HG03135 (cell line): ENCODE data around the gene FRMD1.

Experiments used
- ATAC-seq: cut with Tn5 transposase; IDR thresholded peaks from one replicate; pipeline ENCODE4 v1.9.1; 2021; ENCODE audit warnings: mild to moderate bottlenecking, moderate library complexity; ENCODE audit not compliant: unreplicated experiment

Gene FRMD1

DNA sequence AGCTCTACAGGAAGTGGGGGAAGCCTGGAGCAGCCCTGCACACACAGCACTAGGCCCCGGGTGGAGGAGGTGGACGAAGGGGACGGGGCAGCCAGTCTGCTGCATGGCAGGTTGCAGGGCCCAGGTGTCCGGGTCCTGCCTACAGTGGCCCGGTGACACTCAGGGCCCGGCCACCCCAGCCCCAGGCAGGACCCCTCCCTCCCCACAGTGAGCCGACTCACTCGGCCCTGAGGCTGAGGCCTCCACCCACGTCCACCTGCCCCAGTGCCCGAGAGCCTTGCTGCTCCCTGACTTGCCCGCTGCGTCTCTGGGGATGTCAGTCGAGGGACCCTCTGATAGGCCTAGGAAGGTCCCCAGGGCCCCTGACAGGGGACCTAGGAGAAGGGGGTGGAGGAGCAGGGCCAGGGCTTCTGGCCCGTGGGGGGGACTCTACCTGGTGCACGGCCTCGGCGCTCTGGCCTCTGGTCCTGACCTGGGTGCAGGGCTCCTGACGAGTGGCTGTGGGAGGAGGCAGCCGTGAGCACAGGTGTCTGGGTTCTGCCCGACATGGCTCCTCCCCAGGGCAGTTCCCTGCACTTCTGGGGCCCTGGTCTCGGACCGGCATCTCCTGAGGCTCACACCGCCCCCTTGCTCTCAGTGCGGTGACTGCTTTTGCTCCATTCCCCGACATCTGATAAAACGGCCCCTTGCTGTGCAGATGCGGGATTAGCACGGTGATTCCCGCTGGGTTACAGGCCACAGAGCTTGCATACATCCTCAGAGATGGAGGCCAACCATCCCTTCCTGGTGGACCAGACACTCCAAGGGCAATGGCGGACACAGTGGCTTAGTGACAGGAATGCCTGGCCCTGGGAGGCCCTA, 20.1 kb downstream of the FRMD1 start:
- ATAC-seq, result no peak

DNA sequence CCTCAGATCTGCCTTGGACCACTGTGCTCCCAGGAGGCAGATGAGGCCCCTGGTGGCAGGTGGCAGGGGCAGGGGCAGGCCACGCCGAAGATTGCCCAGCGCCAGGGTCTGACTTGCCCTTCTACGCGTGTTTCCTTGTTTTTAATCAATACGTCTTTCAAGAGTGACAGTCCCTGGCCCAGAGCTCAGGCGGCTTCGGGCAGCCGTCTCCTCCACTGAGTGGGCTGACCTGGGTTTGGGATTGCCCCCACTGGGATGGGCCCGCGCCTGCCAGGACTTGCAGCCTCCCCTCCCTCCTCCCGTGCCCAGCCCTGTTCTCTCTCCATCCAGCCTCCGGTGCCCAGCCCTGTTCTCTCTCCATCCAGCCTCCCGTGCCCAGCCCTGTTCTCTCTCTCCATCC, 21.2 kb downstream of the FRMD1 start:
- ATAC-seq, result no peak

DNA sequence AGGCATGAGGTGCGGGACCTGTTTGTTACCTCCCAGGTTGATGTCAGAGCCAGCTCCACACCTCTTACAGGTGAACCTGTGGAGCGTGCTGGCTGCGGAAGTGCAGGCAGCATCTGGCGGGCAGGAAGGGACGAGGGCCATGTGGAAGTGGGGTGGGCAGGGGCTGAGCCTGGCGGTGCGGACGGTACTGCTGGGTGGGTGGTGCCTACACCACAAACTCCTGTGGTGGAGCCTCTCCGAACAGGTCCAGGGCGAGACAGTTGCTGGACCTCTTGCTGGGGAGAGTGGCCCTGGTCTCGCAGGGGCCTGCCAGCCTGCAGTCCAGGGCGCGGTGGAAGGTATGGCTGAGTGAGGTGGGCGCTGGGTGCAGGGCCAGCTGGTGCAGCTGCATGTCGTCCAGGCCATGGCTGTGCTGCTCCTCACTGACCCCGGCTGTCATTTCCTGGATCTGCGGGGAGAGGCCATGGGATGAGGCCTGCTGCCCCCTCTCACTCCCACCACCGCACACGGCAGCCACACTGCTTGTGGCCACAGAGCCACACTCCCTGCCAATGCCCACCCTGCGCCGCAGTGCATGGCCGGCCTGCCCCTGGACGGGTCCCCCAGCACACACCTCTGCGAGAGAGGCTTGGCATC, 22.0 kb downstream of the FRMD1 start:
- no peak for ATAC-seq

DNA sequence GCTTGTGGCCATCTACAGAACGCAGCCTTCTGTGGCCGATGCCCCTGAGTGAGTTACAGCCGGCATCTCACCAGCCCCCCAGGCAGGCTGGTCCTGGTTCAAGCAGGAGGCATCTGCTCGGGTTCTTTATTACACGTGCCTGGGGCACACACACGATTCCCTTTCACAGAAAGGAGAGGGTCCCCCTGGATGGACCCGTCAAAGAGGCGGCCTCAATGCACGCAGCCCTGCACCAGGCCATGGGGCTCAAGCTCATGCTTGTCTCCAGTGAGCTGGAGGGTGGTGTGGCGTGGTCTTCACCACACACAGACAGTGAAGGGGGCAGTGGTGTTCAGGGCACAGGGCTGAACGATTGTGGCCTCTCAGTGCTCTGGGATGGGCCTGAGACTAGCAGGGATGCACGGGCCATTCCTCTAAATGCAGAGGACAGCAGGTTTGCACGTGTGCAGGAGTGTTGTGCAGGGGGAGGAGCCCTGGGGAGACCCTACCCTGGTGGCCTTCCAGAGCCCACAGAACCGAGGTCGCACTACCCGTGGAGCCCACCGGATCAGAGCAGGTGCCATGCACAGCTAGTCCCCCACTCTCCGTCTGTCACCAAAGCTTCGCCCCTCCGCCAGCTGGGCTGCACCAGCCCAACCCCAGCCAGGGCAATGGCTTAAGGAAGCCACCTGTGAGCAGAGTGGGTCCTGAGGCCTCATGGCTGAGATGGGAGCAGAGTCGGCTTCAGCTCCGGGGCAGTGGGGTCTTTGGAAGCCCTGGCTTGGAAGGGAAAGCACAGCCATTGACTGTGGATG, 23.1 kb downstream of the FRMD1 start:
- ATAC-seq, result no peak

GRCh38 chr6:168054765-168055560, 24.0 kb downstream of the FRMD1 start:
- ATAC-seq, result no peak

GRCh38 chr6:168053957-168054471, 25.0 kb downstream of the FRMD1 start:
- ATAC-seq, result no peak

- no peak for ATAC-seq
Measured at GRCh38 chr6:168053086-168053956, 25.7 kb downstream of the FRMD1 start.

DNA sequence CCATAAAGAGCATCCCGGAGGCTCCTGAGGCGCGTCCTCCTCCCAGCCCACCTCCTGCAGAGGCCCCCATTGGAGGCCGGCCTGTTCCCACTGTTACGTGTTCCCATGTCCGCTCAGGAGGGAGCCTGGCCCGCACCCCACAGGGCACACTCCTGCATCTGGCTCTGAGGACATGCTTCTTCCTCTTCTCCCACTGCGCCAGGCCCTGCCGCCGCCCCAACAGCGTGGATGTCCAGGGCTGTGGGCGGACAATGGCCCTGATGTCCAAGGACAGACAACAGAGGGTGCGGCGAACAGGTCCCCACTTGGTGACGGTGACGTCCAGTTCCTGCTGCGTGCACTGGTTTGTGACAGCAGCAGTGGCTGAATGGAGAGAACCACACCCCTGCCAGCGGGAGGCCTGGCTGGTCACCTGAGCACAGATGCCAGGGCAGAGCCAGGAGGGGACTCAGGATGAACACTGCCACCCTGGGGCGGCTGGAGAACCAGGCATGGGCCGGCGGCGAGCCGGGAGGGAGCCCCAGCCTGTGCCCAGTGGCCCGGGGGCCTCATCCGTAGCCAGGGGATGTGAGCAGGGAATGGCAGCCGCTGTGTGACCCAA, 26.6 kb downstream of the FRMD1 start:
- ATAC-seq, result no peak

DNA sequence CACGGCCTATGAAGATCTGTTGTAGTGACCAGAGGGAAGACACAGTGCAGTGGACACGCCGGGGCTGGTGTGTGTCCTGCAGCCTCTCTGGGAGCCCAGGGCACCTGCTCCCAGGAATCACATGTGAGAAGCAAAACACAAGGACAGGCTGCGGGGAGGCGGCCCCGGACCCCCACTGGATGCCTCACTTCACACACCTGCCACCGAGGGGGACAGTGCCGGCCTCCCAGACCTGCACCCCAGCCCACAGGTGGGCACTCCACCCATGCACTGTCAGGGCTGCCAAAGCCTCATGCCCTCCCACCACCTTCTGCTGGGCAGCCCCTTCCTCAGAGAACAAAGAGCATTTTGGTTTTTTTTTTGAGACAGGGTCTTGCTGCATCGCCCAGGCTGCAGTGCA, 27.4 kb downstream of the FRMD1 start:
- no peak for ATAC-seq

GRCh38 chr6:168050881-168051586, 28.0 kb downstream of the FRMD1 start:
- no peak for ATAC-seq

DNA sequence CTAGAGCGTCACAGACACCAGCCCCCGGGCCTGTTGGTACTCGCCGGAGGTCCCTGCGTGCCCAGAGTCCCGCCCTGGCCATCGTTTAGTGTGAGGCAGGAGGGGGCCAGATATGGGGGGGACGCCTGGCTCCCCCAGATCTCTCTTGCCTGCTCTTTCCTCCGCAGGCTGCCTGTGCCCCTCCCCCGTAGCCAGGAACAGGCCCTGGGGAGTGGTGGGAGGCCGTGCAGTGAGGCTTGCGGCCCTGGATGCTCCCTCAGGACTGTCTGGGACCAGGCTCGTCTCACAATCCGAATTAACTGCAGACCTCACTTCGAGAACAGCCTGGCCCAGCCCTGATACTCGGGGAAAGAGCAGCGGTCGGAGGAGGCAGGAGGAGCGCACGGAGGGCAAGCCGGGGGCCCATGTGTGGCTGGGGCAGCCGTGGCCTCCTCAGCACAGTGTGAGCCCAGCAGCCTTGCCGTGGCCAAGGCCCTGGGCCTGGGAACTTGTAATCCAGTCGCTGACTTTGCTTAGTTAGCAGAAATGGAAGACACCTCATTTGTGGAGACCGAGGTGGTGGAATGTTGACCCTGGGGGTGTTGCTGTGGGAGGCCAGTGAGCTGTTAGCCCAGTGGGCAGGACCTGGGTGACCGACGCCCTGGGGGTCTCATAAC, 28.7 kb downstream of the FRMD1 start:
- ATAC-seq, result no peak

DNA sequence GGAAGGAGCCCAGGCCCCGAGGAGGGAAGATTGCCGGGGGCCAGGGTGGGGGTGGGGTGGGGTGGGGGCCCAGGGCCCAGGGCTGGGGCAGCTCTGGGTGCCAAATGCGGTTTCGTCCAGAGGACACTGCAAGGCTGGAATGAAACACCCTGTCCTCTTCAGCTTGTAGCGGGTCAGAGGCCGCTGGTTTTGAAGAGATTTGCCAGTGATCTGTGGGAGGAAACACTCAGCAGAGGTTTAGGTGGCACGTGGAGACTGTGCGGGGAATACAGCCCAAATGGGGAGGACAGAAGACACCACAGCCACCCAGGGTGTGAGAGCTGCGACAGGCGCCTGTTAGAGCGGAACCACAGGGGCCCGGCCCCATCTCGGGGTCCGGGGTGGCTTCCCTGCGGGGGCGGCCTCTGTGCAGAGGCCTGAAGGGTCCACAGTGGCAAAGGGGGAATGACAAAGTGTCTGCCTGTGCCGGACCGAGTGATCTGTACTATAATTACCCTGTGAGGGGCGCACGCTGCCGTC, 29.2 kb downstream of the FRMD1 start:
- no peak for ATAC-seq

GRCh38 chr6:168049277-168049676, 29.7 kb downstream of the FRMD1 start:
- no peak for ATAC-seq

DNA sequence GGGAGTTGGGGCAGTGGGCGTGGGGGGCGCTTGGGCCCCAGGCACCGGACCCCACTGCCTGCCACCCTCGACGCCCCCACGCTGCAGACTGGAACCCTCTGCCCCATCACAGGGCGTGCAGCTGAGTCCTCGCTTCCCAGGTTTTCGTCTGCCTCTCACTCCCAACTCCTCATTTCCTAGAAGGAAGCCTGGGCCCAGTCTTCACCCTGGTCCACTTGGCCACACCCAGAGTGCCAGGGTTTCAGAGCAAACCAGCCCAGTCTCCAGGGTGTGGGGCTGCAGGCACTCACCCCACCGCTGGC, 30.3 kb downstream of the FRMD1 start:
- no peak for ATAC-seq

DNA sequence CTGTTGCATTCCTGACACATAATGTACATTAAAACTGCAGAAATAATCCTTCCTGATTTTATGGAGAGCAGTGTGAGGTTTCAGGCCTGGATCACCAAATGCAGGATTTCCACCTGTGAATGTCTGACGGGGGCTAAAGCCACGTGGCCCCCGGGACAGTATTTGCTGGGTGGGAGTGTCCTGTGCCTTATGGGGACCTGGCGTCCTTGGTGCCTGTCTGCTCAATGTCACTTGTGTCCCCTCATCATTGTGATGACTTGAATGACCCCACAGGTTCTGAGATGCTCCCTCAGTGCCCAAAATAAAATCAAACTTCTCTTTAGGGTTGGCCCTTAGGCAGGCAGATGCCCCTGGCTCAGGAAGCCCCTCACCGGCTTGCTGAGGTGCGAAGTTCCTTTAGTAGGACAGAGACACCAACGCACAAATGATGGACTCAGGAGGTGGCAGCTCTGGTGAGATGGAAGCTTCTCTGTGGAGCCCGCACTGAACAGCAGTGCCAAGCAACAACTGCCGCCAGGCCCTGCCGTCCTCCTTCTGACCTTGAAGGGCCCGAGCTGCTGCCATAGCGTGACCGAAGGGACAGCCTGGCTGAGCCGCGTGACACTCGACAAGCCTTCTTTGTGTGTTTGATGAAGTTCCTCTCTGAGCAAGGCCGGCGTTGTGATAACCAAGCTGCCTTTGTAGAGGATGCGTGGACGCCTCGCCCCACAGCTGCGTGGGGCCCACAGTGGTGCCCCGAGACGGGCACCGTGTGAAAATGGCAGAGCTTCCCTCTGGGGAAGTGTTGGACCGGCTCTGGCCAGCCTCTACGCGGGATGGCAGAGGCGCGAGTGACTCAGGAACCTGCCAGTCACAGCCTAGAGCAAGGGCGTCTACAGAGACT, 30.9 kb downstream of the FRMD1 start:
- ATAC-seq, result no peak

DNA sequence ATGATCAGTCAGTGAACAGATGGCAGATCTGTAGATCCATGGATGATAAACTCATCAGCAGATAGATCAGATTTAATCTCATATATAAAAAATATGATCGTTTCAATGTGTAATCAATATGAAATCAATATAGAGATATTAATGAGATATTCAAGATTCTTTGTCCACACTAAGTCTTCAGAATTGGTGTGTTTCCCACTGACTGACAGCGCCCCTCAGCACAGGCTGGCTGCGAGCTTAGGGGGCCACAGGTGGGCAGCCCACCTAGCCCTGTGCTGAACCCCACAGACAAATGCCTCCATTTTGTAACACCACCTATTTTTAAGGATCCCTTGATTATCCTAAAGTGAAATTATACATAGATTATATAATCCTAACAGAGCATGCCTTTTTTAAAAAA, 32.3 kb downstream of the FRMD1 start:
- ATAC-seq, result no peak
